Measurements from ENCODE around the gene CDK15. TPM values are rescaled to one million over a fixed set of nuclear protein-coding genes. Genes with fewer than 3 reads are reported as not detected.

CDK15 gene
- total and polyA plus RNA-seq, 2 experiments from 2014 or later, result 0.27 TPM; not detected in 1

- 0 out of 2 replicates have a peak, but pooled peaks cover 4% of the 10 kb centered on the region for H3F3A ChIP-seq (replicated peaks; ENCODE audit: low read depth)
- H3K4me1 ChIP-seq (ENCODE audit: insufficient read depth), result peaks cover 6% of the 10 kb centered on the region; the same call in 1 of the 2 replicates
- no peaks in the 10 kb centered on the region for H3K36me3 ChIP-seq (ENCODE audit: insufficient read depth)
- no peak overlapping the region for H3K27ac ChIP-seq (ENCODE audit: low read depth)
- DNase-seq (ENCODE audit: low spot score) (no peak), ATAC-seq (no peak)
- H3K4me2 ChIP-seq, result no peak overlapping the region
- H4K20me1 ChIP-seq (replicated peaks; ENCODE audit: insufficient read depth), result no peaks in the 10 kb centered on the region
- no peaks in the 10 kb centered on the region for H3K27me3 ChIP-seq (ENCODE audit: insufficient read depth)
- Mint-ChIP-seq H3K4me3 (no peak overlapping the region), H3K36me3 (ENCODE audit: low read depth) (peaks cover 12% of the 10 kb centered on the region; the same call in 2 of the 3 replicates), H3K27ac (no peak overlapping the region), H3K4me1 (peaks cover 26% of the 10 kb centered on the region), H3K9me3 (peaks cover 7% of the 10 kb centered on the region; the same call in 1 of the 3 replicates), H3K27me3 (ENCODE audit: insufficient read depth, low read depth, poor library complexity) (peaks cover 12% of the 10 kb centered on the region)
- no peak overlapping the region for H3K4me3 ChIP-seq
- H2AFZ ChIP-seq, result no peak overlapping the region
- peaks cover 14% of the 10 kb centered on the region; the same call in 1 of the 2 replicates for H3K9me2 ChIP-seq (ENCODE audit: insufficient read depth)
- TF ChIP-seq JUNB (IDR thresholded peaks at IDR 0.05; ENCODE audit: unreplicated experiment) (no peak), CTCF (conservative IDR thresholded peaks at IDR 0.05; ENCODE audit: low read depth in 2 of 2) (no peak), NANOG (IDR thresholded peaks at IDR 0.05; ENCODE audit: borderline replicate concordance) (no peak), CREB1 (CRISPR knock-in tag; IDR thresholded peaks at IDR 0.05; ENCODE audit: low read depth) (no peak), POLR2AphosphoS5 (IDR thresholded peaks at IDR 0.05; ENCODE audit: low read depth) (no peak), EZH2phosphoT487 (IDR thresholded peaks at IDR 0.05; ENCODE audit: unreplicated experiment) (no peak), ZNF331 (CRISPR knock-in tag; IDR thresholded peaks at IDR 0.05; ENCODE audit: low read depth) (no peak), EZH2 (IDR thresholded peaks at IDR 0.05; ENCODE audit: low read depth, unreplicated experiment) (no peak), ZNF462 (CRISPR knock-in tag; IDR thresholded peaks at IDR 0.05) (no peak), STAT1 (IDR thresholded peaks at IDR 0.05; ENCODE audit: unreplicated experiment) (no peak), REST (IDR thresholded peaks at IDR 0.05; ENCODE audit: unreplicated experiment) (no peak), ETS1 (IDR thresholded peaks at IDR 0.05) (no peak)
- H3K79me2 ChIP-seq (replicated peaks; ENCODE audit: insufficient read depth), result no peaks in the 10 kb centered on the region
Observed at GRCh38 chr2:201931951-201932350, 125.6 kb downstream of the CDK15 start.
